LNCAP (cell line): ENCODE measurements around the gene BNC2.

Experiments
- CTCF ChIP-seq: fragments of 450-650 bp; IDR thresholded peaks from 2 replicates; pipeline ENCODE4 v1.5.1; 2017; ENCODE audit warnings: mild to moderate bottlenecking

Gene BNC2

GRCh38 chr9:16745359-16745758, 125.1 kb downstream of the BNC2 start:
- no peak for TF ChIP-seq CTCF

GRCh38 chr9:16744394-16744793, 126.1 kb downstream of the BNC2 start:
- TF ChIP-seq CTCF, result no peak

GRCh38 chr9:16743375-16743774, 127.1 kb downstream of the BNC2 start:
- no peak for TF ChIP-seq CTCF

GRCh38 chr9:16735001-16735400, 135.5 kb downstream of the BNC2 start:
- no peak for TF ChIP-seq CTCF

GRCh38 chr9:16732546-16732945, 137.9 kb downstream of the BNC2 start:
- TF ChIP-seq CTCF, result no peak

- no peak for TF ChIP-seq CTCF
Measured at GRCh38 chr9:16730162-16730561, 140.3 kb downstream of the BNC2 start.

- no peak for TF ChIP-seq CTCF
Measured at GRCh38 chr9:16729651-16730050, 140.8 kb downstream of the BNC2 start.

- no peak for TF ChIP-seq CTCF
Measured at GRCh38 chr9:16728137-16728508, 142.3 kb downstream of the BNC2 start.
